Esophagus (tissue), 2 donors: Measurements from ENCODE around the gene CCL1. TPM values are rescaled to one million over a fixed set of nuclear protein-coding genes. Genes with fewer than 3 reads are reported as not detected.

Experiments used
- H3K27ac ChIP-seq, 2 donors: one replicate each; pipeline ENCODE4 v1.5.1; 2013; ENCODE audit warnings: low read depth in 2 of 2, mild to moderate bottlenecking in 2 of 2, inconsistent platforms in 1 of 2, low read length in 1 of 2, moderate library complexity in 1 of 2
- H3K27me3 ChIP-seq, 2 donors: one replicate each; pipeline ENCODE4 v1.6.1; 2013; ENCODE audit warnings: low read length in 2 of 2, control low read depth in 1 of 2, mild to moderate bottlenecking in 1 of 2; ENCODE audit not compliant: insufficient read depth in 2 of 2, control insufficient read depth in 1 of 2
- H3K36me3 ChIP-seq, 2 donors: one replicate each; pipeline ENCODE4 v1.6.1; 2013; ENCODE audit warnings: low read length in 1 of 2; ENCODE audit not compliant: control insufficient read depth in 2 of 2, insufficient read depth in 2 of 2
- H3K4me1 ChIP-seq, 2 donors: one replicate each; pipeline ENCODE4 v1.6.1; 2013; ENCODE audit warnings: low read length in 1 of 2; ENCODE audit not compliant: control insufficient read depth in 2 of 2, insufficient read depth in 2 of 2
- H3K4me3 ChIP-seq, 2 donors: one replicate each; pipeline ENCODE4 v1.5.1; 2013; ENCODE audit warnings: low read length in 2 of 2, mild to moderate bottlenecking in 2 of 2, low read depth in 1 of 2, moderate library complexity in 1 of 2
- H3K9me3 ChIP-seq, 2 donors: one replicate each; pipeline ENCODE4 v1.6.1; 2013; ENCODE audit warnings: mild to moderate bottlenecking in 2 of 2, low read depth in 1 of 2, low read length in 1 of 2, moderate library complexity in 1 of 2; ENCODE audit not compliant: control insufficient read depth in 2 of 2, insufficient read depth in 1 of 2
- WGBS, 2 donors: extraction: QIAGEN DNeasy Blood & Tissue Kit; methylation state at CpG; one replicate each; pipeline ENCODE4 v1.1.7; 2013; 5-methylcytosine and 5-hydroxymethylcytosine counted together
- polyA plus RNA-seq, 2 donors: library from polyadenylated mRNA; stranded (reverse); fragments of 200-250 nt; gene quantifications; one replicate each; pipeline ENCODE4 v1.2.3, GENCODE V29; 2013
- donor health status: healthy with polysubstance abuse.
- donor health status: Bipolar disorder and iron deficiency.

Gene CCL1
- polyA plus RNA-seq, 2 donors = not detected

GRCh38 chr17:34384822-34385605 lies 22.0 kb upstream of the CCL1 start:
- H3K36me3 ChIP-seq = no peaks in the 10 kb centered on the region
- H3K4me1 ChIP-seq = no peaks in the 10 kb centered on the region
- no peaks in the 10 kb centered on the region for H3K27me3 ChIP-seq
- H3K4me3 ChIP-seq = no peak overlapping the region
- 70 to 72% methylated on average over 9 of the region's 9 CpGs for WGBS, 2 donors
- H3K27ac ChIP-seq = no peak overlapping the region
- no peaks in the 10 kb centered on the region for H3K9me3 ChIP-seq

DNA sequence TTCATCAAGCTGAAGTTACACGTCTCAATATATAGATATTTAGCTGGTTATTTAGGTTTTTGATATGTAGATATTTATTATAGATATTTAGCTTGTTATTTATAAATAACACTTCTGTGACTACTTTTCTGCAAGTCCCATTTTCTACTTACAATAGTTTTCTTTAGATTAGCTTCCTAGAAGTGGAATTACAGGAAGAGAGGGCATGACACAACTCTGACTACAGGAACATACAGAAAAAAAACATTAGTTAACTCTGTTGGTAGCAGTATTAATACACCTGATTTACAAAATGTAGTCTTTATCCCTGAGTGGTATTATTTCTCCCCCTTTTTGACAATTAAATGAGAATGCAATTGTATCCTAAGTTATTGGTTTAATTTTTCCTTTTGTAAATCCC lies 21.2 kb upstream of the CCL1 start:
- WGBS, 2 donors = 79 to 83% methylated on average over 1 of the region's 1 CpG
- no peak overlapping the region for H3K4me3 ChIP-seq
- no peaks in the 10 kb centered on the region for H3K36me3 ChIP-seq
- no peaks in the 10 kb centered on the region for H3K9me3 ChIP-seq
- no peaks in the 10 kb centered on the region for H3K27me3 ChIP-seq
- no peak overlapping the region for H3K27ac ChIP-seq
- no peaks in the 10 kb centered on the region for H3K4me1 ChIP-seq

- 75 to 76% methylated on average over 3 of the region's 3 CpGs for WGBS, 2 donors
- no peaks in the 10 kb centered on the region for H3K36me3 ChIP-seq
- H3K27ac ChIP-seq = no peak overlapping the region
- no peaks in the 10 kb centered on the region for H3K9me3 ChIP-seq
- H3K4me1 ChIP-seq = no peaks in the 10 kb centered on the region
- no peak overlapping the region for H3K4me3 ChIP-seq
- H3K27me3 ChIP-seq = no peaks in the 10 kb centered on the region
Observed at GRCh38 chr17:34383216-34383615, 20.2 kb upstream of the CCL1 start.

GRCh38 chr17:34382621-34383124 lies 19.6 kb upstream of the CCL1 start:
- no peaks in the 10 kb centered on the region for H3K27me3 ChIP-seq
- WGBS, 2 donors = 24 to 31% methylated on average over 7 of the region's 7 CpGs
- H3K9me3 ChIP-seq = no peaks in the 10 kb centered on the region
- no peaks in the 10 kb centered on the region for H3K4me1 ChIP-seq
- no peak overlapping the region for H3K4me3 ChIP-seq
- H3K36me3 ChIP-seq = no peaks in the 10 kb centered on the region
- H3K27ac ChIP-seq = no peak overlapping the region

GRCh38 chr17:34379868-34380267 lies 16.8 kb upstream of the CCL1 start:
- no peaks in the 10 kb centered on the region for H3K36me3 ChIP-seq
- WGBS, 2 donors = 78% methylated on average over 5 of the region's 5 CpGs
- H3K4me1 ChIP-seq = no peaks in the 10 kb centered on the region
- H3K27me3 ChIP-seq = no peaks in the 10 kb centered on the region
- no peak overlapping the region for H3K4me3 ChIP-seq
- H3K27ac ChIP-seq = no peak overlapping the region
- H3K9me3 ChIP-seq = no peaks in the 10 kb centered on the region

DNA sequence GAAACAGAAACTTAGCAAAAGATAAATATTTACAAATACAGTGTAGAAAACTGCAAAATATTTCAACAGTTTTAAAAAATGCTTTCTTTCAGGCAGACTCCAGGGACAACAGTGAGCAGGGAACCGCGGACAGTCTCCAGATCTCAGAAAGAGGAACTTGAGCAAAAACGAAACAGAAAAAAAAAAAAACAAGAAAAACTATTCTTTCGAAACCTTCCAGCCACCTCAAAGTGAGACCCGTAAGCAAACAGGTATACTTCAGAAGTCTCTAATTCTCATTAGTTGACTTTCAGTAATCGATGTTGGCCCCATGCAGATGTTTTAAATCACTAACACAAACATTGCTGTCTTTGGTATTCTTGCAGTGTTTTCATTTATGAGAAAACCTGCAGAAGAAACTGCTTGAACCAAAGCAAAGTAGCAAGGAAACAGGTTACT lies 15.7 kb upstream of the CCL1 start:
- Histone ChIP-seq H3K27ac (no peak overlapping the region), H3K27me3 (no peaks in the 10 kb centered on the region), H3K36me3 (no peaks in the 10 kb centered on the region), H3K4me3 (no peak overlapping the region), H3K4me1 (no peaks in the 10 kb centered on the region), H3K9me3 (no peaks in the 10 kb centered on the region)
- WGBS, 2 donors = 11 to 17% methylated on average over 6 of the region's 6 CpGs

DNA sequence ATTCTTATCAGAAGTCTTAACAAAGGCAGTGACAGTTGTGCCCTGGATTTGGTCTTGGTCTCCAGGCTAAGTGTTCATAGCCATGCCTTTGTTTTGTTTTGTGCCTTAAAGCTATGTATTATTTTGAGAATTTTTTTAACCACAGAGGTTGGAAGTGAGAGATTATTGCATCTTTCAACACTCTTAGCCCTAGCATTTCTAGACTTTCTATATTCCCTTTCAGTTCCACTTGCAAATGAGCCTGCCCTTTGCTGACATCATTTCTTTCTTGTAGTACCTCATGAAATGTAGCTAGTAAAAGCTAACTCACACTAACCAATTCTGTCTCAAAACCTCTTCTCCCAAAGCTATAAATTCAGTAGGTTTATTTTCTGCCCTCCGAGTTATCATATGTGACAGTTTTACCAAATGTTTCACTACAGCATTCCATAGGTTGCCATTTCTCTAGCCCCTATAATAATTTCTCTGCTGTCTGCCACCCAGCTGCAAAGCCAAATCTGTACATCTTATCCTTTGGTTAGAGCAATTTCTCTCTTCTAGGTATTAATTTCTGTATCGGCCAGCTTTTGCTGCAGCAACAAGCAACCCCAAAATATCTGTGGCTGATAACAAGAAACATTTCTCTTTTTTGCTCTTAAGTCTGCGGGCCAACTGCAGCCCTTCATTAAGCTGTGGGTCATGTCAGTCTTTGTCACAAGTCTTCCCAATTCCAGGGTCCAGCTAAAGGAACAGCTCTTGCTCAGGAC lies 14.2 kb upstream of the CCL1 start:
- H3K4me1 ChIP-seq = no peaks in the 10 kb centered on the region
- H3K27ac ChIP-seq = no peak overlapping the region
- WGBS, 2 donors = 93 to 94% methylated on average over 3 of the region's 3 CpGs
- H3K36me3 ChIP-seq = no peaks in the 10 kb centered on the region
- no peaks in the 10 kb centered on the region for H3K9me3 ChIP-seq
- H3K27me3 ChIP-seq = no peaks in the 10 kb centered on the region
- H3K4me3 ChIP-seq = no peak overlapping the region

DNA sequence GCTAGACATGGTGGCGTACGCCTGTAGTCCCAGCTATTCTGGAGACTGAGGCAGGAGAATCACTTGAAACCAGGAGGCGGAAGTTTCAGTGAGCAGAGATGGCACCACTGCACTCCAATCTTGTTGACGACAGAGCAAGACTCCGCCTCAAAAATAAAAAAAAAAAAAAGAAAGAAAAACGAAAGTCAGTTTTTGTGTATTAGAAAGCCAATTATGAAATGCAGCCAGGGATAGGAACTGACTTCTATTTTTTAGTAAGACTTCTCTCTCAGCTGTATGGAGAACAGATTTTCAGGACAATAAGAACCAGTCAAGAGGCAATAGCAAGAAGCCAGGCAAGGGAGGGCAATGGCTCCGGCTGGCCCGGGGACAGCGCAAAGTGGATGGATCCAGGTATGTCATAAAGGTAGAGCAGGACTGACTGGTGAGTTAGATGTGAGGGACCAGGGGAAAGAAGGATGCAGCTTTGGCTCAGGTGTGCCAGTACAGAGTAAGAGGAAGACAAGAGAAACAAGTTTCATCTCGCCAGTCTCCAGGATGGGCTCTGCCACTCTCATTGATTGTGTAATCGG lies 12.5 kb upstream of the CCL1 start:
- no peak overlapping the region for H3K4me3 ChIP-seq
- WGBS, 2 donors = 81 to 85% methylated on average over 11 of the region's 11 CpGs
- no peaks in the 10 kb centered on the region for H3K36me3 ChIP-seq
- no peak overlapping the region for H3K27ac ChIP-seq
- H3K4me1 ChIP-seq = no peaks in the 10 kb centered on the region
- no peaks in the 10 kb centered on the region for H3K9me3 ChIP-seq
- H3K27me3 ChIP-seq = no peaks in the 10 kb centered on the region

DNA sequence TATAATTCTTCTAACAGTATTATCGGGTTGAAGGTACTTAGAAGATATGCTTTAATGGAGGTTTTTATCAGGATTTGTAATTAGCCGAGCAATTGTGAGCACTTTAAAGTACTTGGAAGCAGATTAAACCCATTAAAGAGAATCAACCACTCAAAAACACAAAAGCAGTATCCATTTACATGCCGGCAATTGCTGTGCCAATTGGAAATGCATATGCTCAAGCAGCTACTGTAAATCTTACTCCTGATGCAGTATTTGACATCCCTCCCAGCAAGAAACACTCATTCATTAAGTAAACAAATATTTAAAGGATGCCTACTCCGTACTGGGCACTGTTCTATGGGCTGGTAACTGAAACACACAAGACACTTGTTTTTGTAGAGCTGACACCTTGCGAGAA lies 11.4 kb upstream of the CCL1 start:
- WGBS, 2 donors = 82 to 83% methylated on average over 5 of the region's 5 CpGs
- no peaks in the 10 kb centered on the region for H3K36me3 ChIP-seq
- no peak overlapping the region for H3K4me3 ChIP-seq
- H3K27ac ChIP-seq = no peak overlapping the region
- H3K4me1 ChIP-seq = no peaks in the 10 kb centered on the region
- no peaks in the 10 kb centered on the region for H3K27me3 ChIP-seq
- H3K9me3 ChIP-seq = no peaks in the 10 kb centered on the region
